Naive thymus-derived CD4-positive, alpha-beta T cell (primary cell): ENCODE results near the gene TMEM184A. TPM values are rescaled to one million over a fixed set of nuclear protein-coding genes. Genes with fewer than 3 reads are reported as not detected.
"Not testable (repeated sequence)": the region's sequence is repeated elsewhere in the genome, so short reads cannot be mapped to it uniquely, and the experiment has no call there.

Experiments used
- ATAC-seq: fragments of 150-1000 bp; cut with Tn5 transposase; 2 replicates; pipeline ENCODE4 v1.10.0; 2021; ENCODE audit warnings: mild to moderate bottlenecking, moderate library complexity
- CTCF ChIA-PET: fragments of 350-600 bp; sonication (Branson Sonifier 250); formaldehyde crosslinking; loops from one replicate; lab custom pipeline; 2021; ENCODE audit warnings: antibody characterized with exemption; lab: Charles Lee
- POLR2A ChIA-PET: fragments of 350-600 bp; sonication (Branson Sonifier 250); formaldehyde crosslinking; loops from one replicate; lab custom pipeline; 2021; ENCODE audit warnings: antibody characterized with exemption, inconsistent platforms; lab: Charles Lee
- DNase-seq, 9 donors: peaks; one replicate each; pipeline versions ENCODE4 v3.0.0 to v3.0.0-alpha.2; 2020 to 2022; ENCODE audit warnings: mixed read lengths in 1 of 9
- H3K27ac ChIP-seq: one replicate; pipeline ENCODE4 v1.7.0; 2013; ENCODE audit warnings: mild to moderate bottlenecking, low read depth, low read length, moderate library complexity
- H3K27me3 ChIP-seq, 2 donors: one replicate each; pipeline ENCODE4 v1.7.0; 2013; ENCODE audit warnings: low read length in 2 of 2, mild to moderate bottlenecking in 2 of 2, moderate library complexity in 2 of 2; ENCODE audit not compliant: control insufficient read depth in 2 of 2, insufficient read depth in 2 of 2
- H3K36me3 ChIP-seq, 3 experiments: 1 replicate in 2 of 3; 2 replicates in 1 of 3; pipeline ENCODE4 v1.7.0; 2013; ENCODE audit warnings: low read length in 3 of 3, mild to moderate bottlenecking in 3 of 3, moderate library complexity in 1 of 3; ENCODE audit not compliant: insufficient read depth in 3 of 3, control insufficient read depth in 2 of 3
- H3K4me1 ChIP-seq, 2 donors: one replicate each; pipeline ENCODE4 v1.7.0; 2013; ENCODE audit warnings: low read length in 2 of 2, mild to moderate bottlenecking in 2 of 2, moderate library complexity in 1 of 2; ENCODE audit not compliant: control insufficient read depth in 2 of 2, insufficient read depth in 2 of 2
- H3K4me3 ChIP-seq: 2 replicates; pipeline ENCODE4 v1.7.0; 2013; ENCODE audit warnings: mild to moderate bottlenecking, low read length
- H3K9me3 ChIP-seq, 3 experiments: 1 replicate in 2 of 3; 2 replicates in 1 of 3; pipeline ENCODE4 v1.7.0; 2013; ENCODE audit warnings: low read length in 3 of 3; ENCODE audit not compliant: control insufficient read depth in 2 of 3
- H3K27ac Mint-ChIP-seq, 9 donors: one replicate each; pipeline ENCODE4 v1.8.0; 2020 to 2022; ENCODE audit warnings: mixed read lengths in 9 of 9, mild to moderate bottlenecking in 8 of 9, moderate library complexity in 5 of 9, inconsistent platforms in 2 of 9
- H3K27me3 Mint-ChIP-seq, 5 donors: one replicate each; pipeline ENCODE4 v1.8.0; 2021 to 2022; ENCODE audit warnings: mixed read lengths in 5 of 5, mild to moderate bottlenecking in 1 of 5
- H3K36me3 Mint-ChIP-seq, 5 donors: one replicate each; pipeline ENCODE4 v1.8.0; 2020 to 2022; ENCODE audit warnings: mixed read lengths in 5 of 5, mild to moderate bottlenecking in 3 of 5, inconsistent platforms in 1 of 5
- H3K4me1 Mint-ChIP-seq, 7 donors: one replicate each; pipeline ENCODE4 v1.8.0; 2020 to 2022; ENCODE audit warnings: mixed read lengths in 7 of 7, mild to moderate bottlenecking in 3 of 7, inconsistent platforms in 1 of 7
- H3K4me3 Mint-ChIP-seq, 10 donors: one replicate each; pipeline ENCODE4 v1.8.0; 2020 to 2022; ENCODE audit warnings: mild to moderate bottlenecking in 10 of 10, mixed read lengths in 10 of 10, moderate library complexity in 6 of 10, inconsistent platforms in 2 of 10
- H3K9me3 Mint-ChIP-seq, 11 donors: one replicate each; pipeline ENCODE4 v1.8.0; 2020 to 2022; ENCODE audit warnings: mixed read lengths in 11 of 11, mild to moderate bottlenecking in 4 of 11, inconsistent platforms in 1 of 11, moderate library complexity in 1 of 11
- intact Hi-C, 2 donors: fragments of 100-400 bp; cut with micrococcal nuclease; formaldehyde crosslinking; loops; one replicate each; pipeline ENCODE4 v1.15.1; 2023
- polyA plus RNA-seq, 2 donors: library from polyadenylated mRNA; unstranded; fragments of 300-500 nt; fragmentation: Illumina TruSeq; gene quantifications; one replicate each; pipeline ENCODE4 v1.2.3, GENCODE V29; 2021
- total RNA-seq, 6 experiments: library from RNA in 5 of 6; stranded (reverse) in 5 of 6; gene quantifications; 1 replicate in 5 of 6; 2 replicates in 1 of 6; pipeline ENCODE4 v1.2.3 and lab custom pipeline; 2021 to 2026

Gene TMEM184A
- total and polyA plus RNA-seq, 7 experiments from 2014 or later: 0.05 to 0.06 TPM; not detected in 5

GRCh38 chr7:1585142-1585981 is 29.4 kb upstream of the TMEM184A start:
- peaks cover 0 to 3% (median under 1%) of the 10 kb centered on the region in 7 donors for H3K4me1 Mint-ChIP-seq
- Histone ChIP-seq H3K36me3 (no peaks in the 10 kb centered on the region), H3K4me1 (no peaks in the 10 kb centered on the region), H3K27ac (no peak overlapping the region), H3K27me3 (no peaks in the 10 kb centered on the region), H3K4me3 (no peak overlapping the region), H3K9me3 (no peaks in the 10 kb centered on the region)
- ATAC-seq: no peak
- ChIA-PET CTCF (no interaction called here), POLR2A (no interaction called here)
- peaks cover 0 to 11% (median 0%) of the 10 kb centered on the region in 11 donors for H3K9me3 Mint-ChIP-seq
- no peak overlapping the region for H3K27ac Mint-ChIP-seq
- H3K27me3 Mint-ChIP-seq: peaks cover 0 to 3% (median under 1%) of the 10 kb centered on the region in 5 donors
- intact Hi-C loops: no loop called here
- H3K36me3 Mint-ChIP-seq: peaks cover 0 to 4% (median 0%) of the 10 kb centered on the region in 5 donors
- no peak overlapping the region for H3K4me3 Mint-ChIP-seq
- DNase-seq: no peak

DNA sequence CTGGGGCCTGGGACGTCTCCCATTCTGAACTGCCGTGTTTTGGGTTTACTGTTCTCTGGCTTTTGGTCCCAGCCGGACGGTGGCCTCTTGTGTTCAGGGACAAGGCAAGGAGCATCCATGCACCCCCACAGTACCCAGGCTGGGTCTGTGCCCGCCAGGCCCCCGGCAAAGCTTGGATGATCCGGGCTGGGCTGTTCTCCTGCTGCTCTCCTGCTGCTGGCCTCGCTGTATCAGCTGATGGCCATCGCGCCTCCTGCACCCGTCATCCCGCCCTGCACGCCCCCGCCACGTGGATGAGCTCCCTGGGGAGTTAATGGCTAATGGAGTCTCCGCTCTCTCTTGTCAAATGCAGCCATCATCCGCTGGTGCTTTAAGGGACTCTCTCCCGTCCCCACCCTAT is 28.7 kb upstream of the TMEM184A start:
- peak overlapping the region in 1 of 9 donors; percentile 36 for H3K27ac Mint-ChIP-seq
- H3K9me3 Mint-ChIP-seq: peaks cover 0 to 11% (median 0%) of the 10 kb centered on the region in 11 donors
- no peak overlapping the region for H3K27ac ChIP-seq
- ATAC-seq: no peak
- CTCF ChIA-PET: no interaction called here
- intact Hi-C loops: no loop called here
- peaks cover 0 to 3% of the 10 kb centered on the region in 2 donors for H3K4me1 ChIP-seq
- no peaks in the 10 kb centered on the region for H3K9me3 ChIP-seq
- DNase-seq: no peak
- H3K4me1 Mint-ChIP-seq: peaks cover 3 to 10% (median 7%) of the 10 kb centered on the region in 7 donors
- H3K36me3 ChIP-seq: no peaks in the 10 kb centered on the region
- peaks cover 0 to 4% (median 0%) of the 10 kb centered on the region in 5 donors for H3K36me3 Mint-ChIP-seq
- no peak overlapping the region for H3K4me3 ChIP-seq
- POLR2A ChIA-PET: no interaction called here
- no peaks in the 10 kb centered on the region for H3K27me3 Mint-ChIP-seq
- no peaks in the 10 kb centered on the region for H3K27me3 ChIP-seq
- no peak overlapping the region for H3K4me3 Mint-ChIP-seq

GRCh38 chr7:1583241-1583930 is 27.4 kb upstream of the TMEM184A start:
- H3K9me3 Mint-ChIP-seq, POLR2A ChIA-PET, DNase-seq, H3K4me3 ChIP-seq, intact Hi-C loops, H3K36me3 ChIP-seq, H3K4me3 Mint-ChIP-seq, ATAC-seq, H3K27ac Mint-ChIP-seq, H3K27ac ChIP-seq, H3K27me3 ChIP-seq, H3K36me3 Mint-ChIP-seq, H3K9me3 ChIP-seq, H3K27me3 Mint-ChIP-seq, H3K4me1 ChIP-seq: not testable (repeated sequence)
- H3K4me1 Mint-ChIP-seq: peaks cover 6 to 18% (median 13%) of the 10 kb centered on the region in 7 donors
- CTCF ChIA-PET: interaction anchor here (0.7 kb wide), 1 partner anchor 134 kb away, joined by 3 read pairs; no protein-coding TSS in a partner anchor

GRCh38 chr7:1580422-1581030 is 24.5 kb upstream of the TMEM184A start:
- Mint-ChIP-seq H3K4me1 (peaks cover 6 to 18% (median 13%) of the 10 kb centered on the region in 7 donors), H3K36me3 (peaks cover 0 to 4% (median 0%) of the 10 kb centered on the region in 5 donors), H3K9me3 (peaks cover 0 to 3% (median 0%) of the 10 kb centered on the region in 11 donors), H3K27ac (peak overlapping the region in 3 of 9 donors; percentile 2 to 68 (median 49)), H3K27me3 (no peaks in the 10 kb centered on the region), H3K4me3 (no peak overlapping the region)
- Histone ChIP-seq H3K4me1 (peaks cover 0 to 6% of the 10 kb centered on the region in 2 donors), H3K36me3 (no peaks in the 10 kb centered on the region), H3K27me3 (no peaks in the 10 kb centered on the region), H3K4me3 (no peak overlapping the region), H3K27ac (no peak overlapping the region), H3K9me3 (no peaks in the 10 kb centered on the region)
- ChIA-PET CTCF (interaction anchor here (1.0 kb wide), 1 partner anchor 767 kb away, joined by 3 read pairs; no protein-coding TSS in a partner anchor), POLR2A (interaction anchor here (1.0 kb wide), 1 partner anchor 8 kb away, joined by 3 read pairs; no protein-coding TSS in a partner anchor)
- DNase-seq: no peak
- ATAC-seq: no peak
- intact Hi-C loops: no loop called here

DNA sequence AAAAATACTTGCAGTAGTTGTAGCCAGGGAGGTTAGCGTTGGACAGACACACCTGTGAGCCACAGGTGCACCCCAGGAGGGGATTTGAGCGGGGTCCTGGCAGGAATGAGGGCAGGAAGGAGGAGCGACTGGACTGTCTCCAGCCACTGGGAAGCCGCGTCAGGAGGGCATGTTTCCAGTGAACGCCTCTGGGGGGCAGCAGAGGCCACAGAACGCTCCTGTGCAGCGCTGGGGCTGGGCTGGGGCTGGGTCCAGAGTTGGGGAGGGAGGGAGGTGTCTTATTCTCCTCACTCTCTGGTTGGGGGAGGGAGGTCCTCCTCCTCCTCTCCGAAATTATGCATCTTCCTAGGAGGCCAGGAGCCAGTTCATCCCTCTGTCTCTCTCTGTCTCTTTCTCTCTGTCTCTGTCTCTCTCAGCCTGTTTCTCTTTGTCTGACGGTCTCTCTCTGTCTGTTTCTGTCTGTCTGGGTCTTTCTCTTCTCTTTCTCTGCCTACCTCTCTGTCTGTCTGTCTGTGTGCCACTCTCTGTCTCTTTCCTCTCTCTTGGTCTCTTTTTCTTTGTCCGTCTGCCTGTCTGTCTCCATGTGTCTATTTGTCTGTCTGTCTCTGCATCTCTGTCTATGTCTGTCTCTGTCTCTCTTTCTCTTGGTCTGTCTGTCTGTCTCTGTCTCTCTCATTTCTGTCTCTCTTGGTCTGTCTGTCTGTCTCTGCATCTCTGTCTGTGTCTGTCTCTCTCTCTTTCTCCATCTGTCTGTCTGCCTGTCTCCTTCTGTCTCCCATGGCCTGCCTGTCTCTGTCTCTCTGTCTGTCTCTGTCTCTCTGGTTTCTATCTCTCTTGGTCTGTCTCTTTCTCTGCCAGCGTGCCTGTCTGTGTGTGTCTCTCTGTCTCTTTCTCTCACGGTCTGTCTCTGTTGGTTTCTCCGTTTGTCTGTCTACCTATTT is 23.7 kb upstream of the TMEM184A start:
- no peaks in the 10 kb centered on the region for H3K36me3 ChIP-seq
- peaks cover 0 to 6% of the 10 kb centered on the region in 2 donors for H3K4me1 ChIP-seq
- Mint-ChIP-seq H3K4me3 (peak overlapping the region in 2 of 10 donors; percentile 37 to 49), H3K36me3 (peaks cover 0 to 4% (median 0%) of the 10 kb centered on the region in 5 donors), H3K27me3 (no peaks in the 10 kb centered on the region), H3K9me3 (peaks cover 0 to 3% (median 0%) of the 10 kb centered on the region in 11 donors), H3K4me1 (peaks cover 6 to 18% (median 13%) of the 10 kb centered on the region in 7 donors), H3K27ac (peak overlapping the region in 7 of 9 donors; percentile 2 to 78 (median 45))
- no peak overlapping the region for H3K4me3 ChIP-seq
- intact Hi-C loops: loop anchor here (1.0 to 10.0 kb wide), 7 partner anchors 345 to 786 kb away; partner anchors contain the start of gene MAD1L1 (in 2 of the 2)
- ChIA-PET CTCF (interaction anchor here (0.6 to 1.2 kb wide), 5 partner anchors 9 to 889 kb away, joined by 3 to 5 read pairs (median 3); partner anchors contain the start of gene PSMG3), POLR2A (interaction anchor here (0.8 kb wide), 1 partner anchor 9 kb away, joined by 4 read pairs; no protein-coding TSS in a partner anchor)
- no peaks in the 10 kb centered on the region for H3K9me3 ChIP-seq
- H3K27me3 ChIP-seq: no peaks in the 10 kb centered on the region
- DNase-seq (peak; percentile 40 to 74 (median 60)), ATAC-seq (peak; percentile 96)
- H3K27ac ChIP-seq: no peak overlapping the region
